ENCODE measurements around the gene SELENOP. TPM values are rescaled to one million over a fixed set of nuclear protein-coding genes. Genes with fewer than 3 reads are reported as not detected.

The SELENOP gene
- total RNA-seq, 1 experiment from 2014 or later = not detected

- H2AFZ ChIP-seq (ENCODE audit: low read length) = no peak overlapping the region
- H3K9me3 ChIP-seq (ENCODE audit: low read length) = peaks cover 20% of the 10 kb centered on the region
- H3K79me2 ChIP-seq (ENCODE audit: low read length) = peaks cover 17% of the 10 kb centered on the region
- H3K4me2 ChIP-seq (ENCODE audit: low read depth, low read length, poor library complexity, severe bottlenecking) = no peak overlapping the region
- no peak overlapping the region for H3K4me3 ChIP-seq (ENCODE audit: low read length)
- H4K20me1 ChIP-seq (ENCODE audit: insufficient read depth, low read depth, low read length) = no peaks in the 10 kb centered on the region
- no peak overlapping the region for H3K9ac ChIP-seq (ENCODE audit: low read length)
- DNase-seq = no peak
- no peak overlapping the region for H3K27ac ChIP-seq (ENCODE audit: low read length)
- H3K9me2 ChIP-seq (replicated peaks; ENCODE audit: insufficient read depth, low read length) = no peaks in the 10 kb centered on the region
- H3K36me3 ChIP-seq (ENCODE audit: insufficient read depth, low read length) = 0 out of 2 replicates have a peak, but pooled peaks cover 11% of the 10 kb centered on the region
- no peaks in the 10 kb centered on the region for H3K27me3 ChIP-seq (ENCODE audit: low read length)
- H3K4me1 ChIP-seq (ENCODE audit: low read length) = no peaks in the 10 kb centered on the region
Observed at GRCh38 chr5:42791151-42791550, 20.5 kb downstream of the SELENOP start.

- Histone ChIP-seq H2AFZ (ENCODE audit: low read length) (no peak overlapping the region), H3K9me3 (ENCODE audit: low read length) (peaks cover 29% of the 10 kb centered on the region), H3K4me3 (ENCODE audit: low read length) (no peak overlapping the region), H3K79me2 (ENCODE audit: low read length) (peaks cover 31% of the 10 kb centered on the region), H3K36me3 (ENCODE audit: insufficient read depth, low read length) (peaks cover 17% of the 10 kb centered on the region; the same call in 1 of the 2 replicates), H3K9ac (ENCODE audit: low read length) (no peak overlapping the region), H3K27me3 (ENCODE audit: low read length) (no peaks in the 10 kb centered on the region), H3K9me2 (replicated peaks; ENCODE audit: insufficient read depth, low read length) (no peaks in the 10 kb centered on the region), H3K4me1 (ENCODE audit: low read length) (no peaks in the 10 kb centered on the region), H3K4me2 (ENCODE audit: low read depth, low read length, poor library complexity, severe bottlenecking) (no peak overlapping the region), H3K27ac (ENCODE audit: low read length) (no peak overlapping the region), H4K20me1 (ENCODE audit: insufficient read depth, low read depth, low read length) (no peaks in the 10 kb centered on the region)
- no peak for DNase-seq
Observed at GRCh38 chr5:42787845-42788244, 23.8 kb downstream of the SELENOP start.

- no peaks in the 10 kb centered on the region for H3K4me1 ChIP-seq (ENCODE audit: low read length)
- no peak overlapping the region for H2AFZ ChIP-seq (ENCODE audit: low read length)
- peaks cover 31% of the 10 kb centered on the region for H3K79me2 ChIP-seq (ENCODE audit: low read length)
- H3K27ac ChIP-seq (ENCODE audit: low read length) = no peak overlapping the region
- no peaks in the 10 kb centered on the region for H3K9me2 ChIP-seq (replicated peaks; ENCODE audit: insufficient read depth, low read length)
- H3K4me3 ChIP-seq (ENCODE audit: low read length) = no peak overlapping the region
- peaks cover 29% of the 10 kb centered on the region for H3K9me3 ChIP-seq (ENCODE audit: low read length)
- H3K36me3 ChIP-seq (ENCODE audit: insufficient read depth, low read length) = peaks cover 17% of the 10 kb centered on the region; the same call in 1 of the 2 replicates
- no peak for DNase-seq
- no peaks in the 10 kb centered on the region for H4K20me1 ChIP-seq (ENCODE audit: insufficient read depth, low read depth, low read length)
- no peaks in the 10 kb centered on the region for H3K27me3 ChIP-seq (ENCODE audit: low read length)
- H3K9ac ChIP-seq (ENCODE audit: low read length) = no peak overlapping the region
- H3K4me2 ChIP-seq (ENCODE audit: low read depth, low read length, poor library complexity, severe bottlenecking) = no peak overlapping the region
Observed at GRCh38 chr5:42787073-42787472, 24.6 kb downstream of the SELENOP start.

GRCh38 chr5:42785756-42786155, 25.9 kb downstream of the SELENOP start:
- Histone ChIP-seq H3K4me2 (ENCODE audit: low read depth, low read length, poor library complexity, severe bottlenecking) (no peak overlapping the region), H3K4me1 (ENCODE audit: low read length) (no peaks in the 10 kb centered on the region), H3K9me2 (replicated peaks; ENCODE audit: insufficient read depth, low read length) (no peaks in the 10 kb centered on the region), H3K9me3 (ENCODE audit: low read length) (peaks cover 29% of the 10 kb centered on the region), H3K79me2 (ENCODE audit: low read length) (peaks cover 31% of the 10 kb centered on the region), H2AFZ (ENCODE audit: low read length) (no peak overlapping the region), H3K4me3 (ENCODE audit: low read length) (no peak overlapping the region), H3K27me3 (ENCODE audit: low read length) (no peaks in the 10 kb centered on the region), H3K36me3 (ENCODE audit: insufficient read depth, low read length) (peaks cover 17% of the 10 kb centered on the region; the same call in 1 of the 2 replicates), H3K27ac (ENCODE audit: low read length) (no peak overlapping the region), H4K20me1 (ENCODE audit: insufficient read depth, low read depth, low read length) (no peaks in the 10 kb centered on the region), H3K9ac (ENCODE audit: low read length) (no peak overlapping the region)
- no peak for DNase-seq

- Histone ChIP-seq H3K36me3 (ENCODE audit: insufficient read depth, low read length) (peaks cover 17% of the 10 kb centered on the region; the same call in 1 of the 2 replicates), H4K20me1 (ENCODE audit: insufficient read depth, low read depth, low read length) (no peaks in the 10 kb centered on the region), H3K9me2 (replicated peaks; ENCODE audit: insufficient read depth, low read length) (no peaks in the 10 kb centered on the region), H2AFZ (ENCODE audit: low read length) (no peak overlapping the region), H3K4me3 (ENCODE audit: low read length) (no peak overlapping the region), H3K4me2 (ENCODE audit: low read depth, low read length, poor library complexity, severe bottlenecking) (no peak overlapping the region), H3K27ac (ENCODE audit: low read length) (no peak overlapping the region), H3K27me3 (ENCODE audit: low read length) (no peaks in the 10 kb centered on the region), H3K79me2 (ENCODE audit: low read length) (peaks cover 31% of the 10 kb centered on the region), H3K9me3 (ENCODE audit: low read length) (peaks cover 29% of the 10 kb centered on the region), H3K9ac (ENCODE audit: low read length) (no peak overlapping the region), H3K4me1 (ENCODE audit: low read length) (no peaks in the 10 kb centered on the region)
- DNase-seq = no peak
Observed at GRCh38 chr5:42784132-42784531, 27.6 kb downstream of the SELENOP start.

GRCh38 chr5:42781584-42781983, 30.1 kb downstream of the SELENOP start:
- no peaks in the 10 kb centered on the region for H4K20me1 ChIP-seq (ENCODE audit: insufficient read depth, low read depth, low read length)
- H3K36me3 ChIP-seq (ENCODE audit: insufficient read depth, low read length) = peaks cover 9% of the 10 kb centered on the region; the same call in 1 of the 2 replicates
- no peak overlapping the region for H3K9ac ChIP-seq (ENCODE audit: low read length)
- H3K4me1 ChIP-seq (ENCODE audit: low read length) = no peaks in the 10 kb centered on the region
- H3K4me2 ChIP-seq (ENCODE audit: low read depth, low read length, poor library complexity, severe bottlenecking) = no peak overlapping the region
- H3K9me2 ChIP-seq (replicated peaks; ENCODE audit: insufficient read depth, low read length) = no peaks in the 10 kb centered on the region
- H3K27me3 ChIP-seq (ENCODE audit: low read length) = no peaks in the 10 kb centered on the region
- no peak overlapping the region for H3K4me3 ChIP-seq (ENCODE audit: low read length)
- no peak overlapping the region for H2AFZ ChIP-seq (ENCODE audit: low read length)
- peaks cover 13% of the 10 kb centered on the region; the same call in 1 of the 2 replicates for H3K9me3 ChIP-seq (ENCODE audit: low read length)
- H3K27ac ChIP-seq (ENCODE audit: low read length) = no peak overlapping the region
- H3K79me2 ChIP-seq (ENCODE audit: low read length) = peaks cover 17% of the 10 kb centered on the region
- DNase-seq = no peak

- no peak overlapping the region for H3K4me3 ChIP-seq (ENCODE audit: low read length)
- no peaks in the 10 kb centered on the region for H4K20me1 ChIP-seq (ENCODE audit: insufficient read depth, low read depth, low read length)
- no peak overlapping the region for H3K27ac ChIP-seq (ENCODE audit: low read length)
- no peak overlapping the region for H3K4me2 ChIP-seq (ENCODE audit: low read depth, low read length, poor library complexity, severe bottlenecking)
- no peaks in the 10 kb centered on the region for H3K9me2 ChIP-seq (replicated peaks; ENCODE audit: insufficient read depth, low read length)
- no peaks in the 10 kb centered on the region for H3K79me2 ChIP-seq (ENCODE audit: low read length)
- H3K4me1 ChIP-seq (ENCODE audit: low read length) = no peaks in the 10 kb centered on the region
- DNase-seq = no peak
- H3K27me3 ChIP-seq (ENCODE audit: low read length) = no peaks in the 10 kb centered on the region
- H3K9me3 ChIP-seq (ENCODE audit: low read length) = no peaks in the 10 kb centered on the region
- H3K36me3 ChIP-seq (ENCODE audit: insufficient read depth, low read length) = no peaks in the 10 kb centered on the region
- no peak overlapping the region for H3K9ac ChIP-seq (ENCODE audit: low read length)
- H2AFZ ChIP-seq (ENCODE audit: low read length) = no peak overlapping the region
Observed at GRCh38 chr5:42779083-42779482, 32.6 kb downstream of the SELENOP start.

- Histone ChIP-seq H3K9me3 (ENCODE audit: low read length) (no peaks in the 10 kb centered on the region), H3K4me2 (ENCODE audit: low read depth, low read length, poor library complexity, severe bottlenecking) (no peak overlapping the region), H3K9me2 (replicated peaks; ENCODE audit: insufficient read depth, low read length) (no peaks in the 10 kb centered on the region), H3K4me3 (ENCODE audit: low read length) (no peak overlapping the region), H3K9ac (ENCODE audit: low read length) (no peak overlapping the region), H3K36me3 (ENCODE audit: insufficient read depth, low read length) (no peaks in the 10 kb centered on the region; the same call in 1 of the 2 replicates), H2AFZ (ENCODE audit: low read length) (no peak overlapping the region), H4K20me1 (ENCODE audit: insufficient read depth, low read depth, low read length) (no peaks in the 10 kb centered on the region), H3K27ac (ENCODE audit: low read length) (no peak overlapping the region), H3K27me3 (ENCODE audit: low read length) (no peaks in the 10 kb centered on the region), H3K4me1 (ENCODE audit: low read length) (no peaks in the 10 kb centered on the region), H3K79me2 (ENCODE audit: low read length) (peaks cover 4% of the 10 kb centered on the region; the same call in 1 of the 2 replicates)
- DNase-seq = no peak
Observed at GRCh38 chr5:42772265-42772993, 39.3 kb downstream of the SELENOP start.
